GM12878 (cell line): Measurements from ENCODE around the gene PRR4.

Experiments
- CTCF ChIP-seq, 3 experiments: IDR thresholded peaks in 2 of 3; conservative IDR thresholded peaks in 1 of 3; 2 replicates each; pipeline ENCODE4 v1.5.1; 2011; ENCODE audit warnings: low read depth in 3 of 3, low read length in 3 of 3, mild to moderate bottlenecking in 3 of 3, control low read depth in 2 of 3, moderate library complexity in 2 of 3, inconsistent platforms in 1 of 3, mixed read lengths in 1 of 3; ENCODE audit not compliant: control insufficient read depth in 2 of 3, insufficient read depth in 1 of 3; ENCODE audit errors: extremely low read depth in 1 of 3
- RAD51 ChIP-seq: fragments of 450-650 bp; IDR thresholded peaks from 2 replicates; pipeline ENCODE4 v1.6.1; 2016; ENCODE audit warnings: moderate library complexity, mild to moderate bottlenecking, inconsistent platforms
- SPI1 ChIP-seq: IDR thresholded peaks from 2 replicates; pipeline ENCODE4 v1.6.1; 2011; ENCODE audit warnings: low read depth, mild to moderate bottlenecking, low read length, moderate library complexity, borderline replicate concordance; ENCODE audit not compliant: insufficient read depth

- TF ChIP-seq SPI1 (no peak), CTCF (IDR thresholded peaks at IDR 0.05 in 2 of 3, conservative IDR thresholded peaks at IDR 0.05 in 1 of 3; ENCODE audit: control insufficient read depth in 2 of 3, extremely low read depth in 1 of 3, insufficient read depth in 1 of 3, low read depth in 3 of 3, low read length in 3 of 3) (no peak), RAD51 (no peak)
Observed at GRCh38 chr12:10842862-10843261, 6.4 kb downstream of the PRR4 start.
